Right lobe of liver (tissue), 6 donors: ENCODE data around the gene RPL13A. TPM values are rescaled to one million over a fixed set of nuclear protein-coding genes. Genes with fewer than 3 reads are reported as not detected.
A peak's percentile ranks its signal among the peaks of the same experiment; 100 is the strongest.

Experiments used
- ATAC-seq, 4 donors: fragments of 200-7000 bp; cut with Tn5 transposase; one replicate each; pipeline ENCODE4 v1.9.1; 2020; ENCODE audit warnings: mild to moderate bottlenecking in 4 of 4, moderate library complexity in 4 of 4
- DNase-seq, 3 donors: peaks; one replicate each; pipeline ENCODE4 v3.0.0-alpha.2; 2020
- H3K27ac ChIP-seq, 3 donors: fragments of 200-600 bp; one replicate each; pipeline ENCODE4 v1.8.0; 2022
- H3K27me3 ChIP-seq, 2 donors: fragments of 200-600 bp; one replicate each; pipeline ENCODE4 v1.8.0; 2022
- H3K36me3 ChIP-seq, 4 donors: fragments of 200-600 bp; sonication (generic) in 1 of 4; one replicate each; pipeline versions ENCODE4 v1.5.1 to v1.8.0; 2017 to 2022; ENCODE audit warnings: control low read depth in 1 of 4
- H3K4me1 ChIP-seq, 4 donors: fragments of 200-600 bp; sonication (generic) in 1 of 4; one replicate each; pipeline versions ENCODE4 v1.5.1 to v1.8.0; 2017 to 2022; ENCODE audit warnings: control low read depth in 1 of 4
- H3K4me3 ChIP-seq, 3 donors: fragments of 200-600 bp; one replicate each; pipeline ENCODE4 v1.8.0; 2022
- H3K9me3 ChIP-seq, 4 donors: fragments of 200-600 bp; sonication (generic) in 1 of 4; one replicate each; pipeline versions ENCODE4 v1.5.1 to v1.8.0; 2017 to 2022; ENCODE audit warnings: control low read depth in 1 of 4
- CTCF ChIP-seq, 4 donors: fragments of 200-600 bp in 3 of 4; fragments of 450-650 bp in 1 of 4; IDR thresholded peaks; one replicate each; pipeline versions ENCODE4 v1.5.1 to v1.8.0; 2016 to 2022; ENCODE audit warnings: antibody characterized with exemption in 4 of 4, mild to moderate bottlenecking in 2 of 4
- POLR2A ChIP-seq: fragments of 450-650 bp; IDR thresholded peaks from one replicate; pipeline ENCODE4 v1.6.1; 2017; ENCODE audit warnings: antibody characterized with exemption, mild to moderate bottlenecking
- WGBS: methylation state at CpG from one replicate; pipeline ENCODE4 v1.1.6; 2018; ENCODE audit warnings: low coverage, low lambda C conversion rate; ENCODE audit not compliant: insufficient coverage; ENCODE audit errors: missing lambda C conversion rate; 5-methylcytosine and 5-hydroxymethylcytosine counted together
- intact Hi-C, 2 donors: fragments of 100-400 bp; cut with DNase I; formaldehyde crosslinking; loops; one replicate each; pipeline versions ENCODE4 v1.11.2 to v1.14.1; 2022
- total RNA-seq, 6 experiments: library from RNA; depleted of rRNA in 2 of 6; stranded (reverse); fragments of >200 nt in 2 of 6; fragmentation: NEBNext Ultra II Directional in 3 of 6; extraction: Animal tissue kit (Norgen Biotek cat#: 25700) in 3 of 6; gene quantifications; one replicate each; pipeline versions ENCODE4 v1.1.0 to v1.2.4, GENCODE V29; 2016 to 2023
- donor health status: DM: no; HTN: yes; CAD: no.
- donor health status: DM: no; HTN: no; CAD: no.
- donor health status: DM: no; HTN: no; CAD: no.
- donor health status: DM: no; HTN: yes; CAD: no.
- donor health status: DM: no; HTN: yes; CAD: no.

The RPL13A gene
- total RNA-seq, 6 experiments from 2014 or later = 675 to 992 (median 801) TPM

- Histone ChIP-seq H3K27me3 (no peaks in the 10 kb centered on the region), H3K4me1 (peaks cover 0 to 17% (median 5%) of the 10 kb centered on the region in 4 donors), H3K9me3 (no peaks in the 10 kb centered on the region), H3K4me3 (no peak overlapping the region), H3K36me3 (peaks cover 0 to 18% (median 0%) of the 10 kb centered on the region in 4 donors), H3K27ac (peak overlapping the region in 2 of 3 donors; percentile 12 to 33)
- TF ChIP-seq CTCF (IDR thresholded peaks at IDR 0.05) (no peak), POLR2A (no peak)
- DNase-seq = peak in 1 of 3 donors; percentile 55
- WGBS = 64% methylated on average over 4 of the region's 4 CpGs
- intact Hi-C loops = no loop called here
- ATAC-seq = peak; percentile 40 to 59 (median 44)
These were observed 28.4 kb downstream of the RPL13A start for GRCh38 chr19:49515767-49516166.

- no peak overlapping the region for H3K27ac ChIP-seq
- peaks cover 0 to 31% (median 2%) of the 10 kb centered on the region in 4 donors for H3K36me3 ChIP-seq
- no peaks in the 10 kb centered on the region for H3K9me3 ChIP-seq
- ATAC-seq = no peak
- intact Hi-C loops = no loop called here
- no peak for DNase-seq
- TF ChIP-seq POLR2A (no peak), CTCF (IDR thresholded peaks at IDR 0.05) (no peak)
- WGBS = no CpG with 5 or more reads among the region's 3 CpGs
- H3K27me3 ChIP-seq = no peaks in the 10 kb centered on the region
- peaks cover 0 to 17% (median 5%) of the 10 kb centered on the region in 4 donors for H3K4me1 ChIP-seq
- H3K4me3 ChIP-seq = no peak overlapping the region
These were observed 30.6 kb downstream of the RPL13A start for GRCh38 chr19:49518033-49518432.

GRCh38 chr19:49520705-49521319 lies 33.4 kb downstream of the RPL13A start:
- H3K9me3 ChIP-seq = no peaks in the 10 kb centered on the region
- DNase-seq = no peak
- H3K4me1 ChIP-seq = peaks cover 0 to 3% (median 0%) of the 10 kb centered on the region in 4 donors
- no peak overlapping the region for H3K4me3 ChIP-seq
- no peaks in the 10 kb centered on the region for H3K27me3 ChIP-seq
- ATAC-seq = peak; percentile 42 to 68 (median 54)
- 69% methylated on average over 6 of the region's 13 CpGs for WGBS
- intact Hi-C loops = no loop called here
- H3K36me3 ChIP-seq = peaks cover 0 to 38% (median 2%) of the 10 kb centered on the region in 4 donors
- TF ChIP-seq CTCF (IDR thresholded peaks at IDR 0.05) = no peak
- TF ChIP-seq POLR2A = no peak
- H3K27ac ChIP-seq = no peak overlapping the region

- no peak for TF ChIP-seq POLR2A
- TF ChIP-seq CTCF (IDR thresholded peaks at IDR 0.05) = no peak
- intact Hi-C loops = no loop called here
- ATAC-seq = no peak
- Histone ChIP-seq H3K27ac (no peak overlapping the region), H3K9me3 (no peaks in the 10 kb centered on the region), H3K27me3 (no peaks in the 10 kb centered on the region), H3K4me3 (no peak overlapping the region), H3K4me1 (no peaks in the 10 kb centered on the region), H3K36me3 (peaks cover 0 to 55% (median 5%) of the 10 kb centered on the region in 4 donors)
- 90% methylated on average over 15 of the region's 22 CpGs for WGBS
- DNase-seq = no peak
These were observed 37.5 kb downstream of the RPL13A start for GRCh38 chr19:49524812-49525455.
